Measurements from ENCODE around the gene MAP1LC3A. TPM values are rescaled to one million over a fixed set of nuclear protein-coding genes. Genes with fewer than 3 reads are reported as not detected.

MAP1LC3A gene
- total RNA-seq, 1 donor from 2014 or later, result 6.6 TPM

DNA sequence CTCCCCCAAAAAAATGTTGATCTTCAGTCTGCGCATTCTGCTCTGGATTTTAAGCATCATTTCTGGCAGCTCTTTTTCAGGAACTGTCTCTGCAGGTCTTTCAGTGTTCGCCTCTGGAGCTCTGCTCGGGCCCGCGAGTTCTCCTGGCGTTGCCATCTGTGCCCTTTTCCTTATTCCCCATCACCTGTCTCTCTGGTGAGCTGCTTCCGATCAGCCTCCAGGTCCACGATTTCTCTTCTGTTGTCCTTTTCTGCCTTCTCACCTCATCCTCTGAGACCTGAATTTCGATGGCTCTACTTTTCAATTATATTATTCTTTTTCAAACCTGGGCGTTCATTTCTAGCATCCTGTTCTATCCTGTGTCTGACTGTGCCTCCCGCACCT is 590 bp upstream of the MAP1LC3A start:
- no peaks in the 10 kb centered on the region for H3K36me3 ChIP-seq (ENCODE audit: control insufficient read depth, insufficient read depth, low read length)
- DNase-seq (ENCODE audit: low read depth), result no peak
- TF ChIP-seq, protein P1, sequence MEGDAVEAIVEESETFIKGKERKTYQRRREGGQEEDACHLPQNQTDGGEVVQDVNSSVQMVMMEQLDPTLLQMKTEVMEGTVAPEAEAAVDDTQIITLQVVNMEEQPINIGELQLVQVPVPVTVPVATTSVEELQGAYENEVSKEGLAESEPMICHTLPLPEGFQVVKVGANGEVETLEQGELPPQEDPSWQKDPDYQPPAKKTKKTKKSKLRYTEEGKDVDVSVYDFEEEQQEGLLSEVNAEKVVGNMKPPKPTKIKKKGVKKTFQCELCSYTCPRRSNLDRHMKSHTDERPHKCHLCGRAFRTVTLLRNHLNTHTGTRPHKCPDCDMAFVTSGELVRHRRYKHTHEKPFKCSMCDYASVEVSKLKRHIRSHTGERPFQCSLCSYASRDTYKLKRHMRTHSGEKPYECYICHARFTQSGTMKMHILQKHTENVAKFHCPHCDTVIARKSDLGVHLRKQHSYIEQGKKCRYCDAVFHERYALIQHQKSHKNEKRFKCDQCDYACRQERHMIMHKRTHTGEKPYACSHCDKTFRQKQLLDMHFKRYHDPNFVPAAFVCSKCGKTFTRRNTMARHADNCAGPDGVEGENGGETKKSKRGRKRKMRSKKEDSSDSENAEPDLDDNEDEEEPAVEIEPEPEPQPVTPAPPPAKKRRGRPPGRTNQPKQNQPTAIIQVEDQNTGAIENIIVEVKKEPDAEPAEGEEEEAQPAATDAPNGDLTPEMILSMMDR (IDR thresholded peaks at IDR 0.05; ENCODE audit: insufficient read depth, low read length, severe bottlenecking), result no peak
- H3K4me3 ChIP-seq (ENCODE audit: low read depth, low read length), result peak overlapping the region; percentile 75
- no peak for FAIRE-seq
- no peaks in the 10 kb centered on the region for H3K27me3 ChIP-seq (ENCODE audit: control insufficient read depth, insufficient read depth, low read length)

DNA sequence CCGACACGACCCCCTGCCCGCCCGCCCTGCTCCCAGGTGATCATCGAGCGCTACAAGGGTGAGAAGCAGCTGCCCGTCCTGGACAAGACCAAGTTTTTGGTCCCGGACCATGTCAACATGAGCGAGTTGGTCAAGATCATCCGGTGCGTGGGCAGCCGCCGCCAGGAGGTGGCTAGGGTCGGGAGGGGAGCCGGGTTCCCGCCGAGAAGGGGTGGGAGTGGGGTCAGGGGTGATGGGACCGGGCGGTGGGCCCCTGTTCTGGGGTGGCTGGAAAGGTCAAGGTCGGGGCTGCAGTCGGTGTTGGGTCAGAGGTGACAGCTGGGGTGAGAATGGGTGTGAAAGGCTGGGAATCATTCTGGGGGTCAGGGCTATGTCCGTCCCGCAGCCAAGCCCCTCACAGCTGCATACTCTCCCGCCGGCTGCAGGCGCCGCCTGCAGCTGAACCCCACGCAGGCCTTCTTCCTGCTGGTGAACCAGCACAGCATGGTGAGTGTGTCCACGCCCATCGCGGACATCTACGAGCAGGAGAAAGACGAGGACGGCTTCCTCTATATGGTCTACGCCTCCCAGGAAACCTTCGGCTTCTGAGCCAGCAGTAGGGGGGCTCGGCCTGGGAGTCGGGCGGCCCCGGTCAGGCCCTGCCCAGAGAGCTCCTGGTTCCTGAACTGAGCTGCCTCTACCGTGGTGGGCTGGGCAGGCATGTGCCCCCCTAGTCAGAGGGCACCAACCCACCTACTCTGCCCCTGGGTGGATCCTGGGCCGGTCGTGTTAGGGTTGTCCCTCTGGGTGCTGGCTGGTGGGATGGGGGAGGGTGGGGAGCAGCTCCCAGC is 1.0 kb downstream of the MAP1LC3A start:
- H3K4me3 ChIP-seq (ENCODE audit: low read depth, low read length), result peak overlapping the region; percentile 75
- no peak for FAIRE-seq
- TF ChIP-seq, protein P1 (IDR thresholded peaks at IDR 0.05; ENCODE audit: insufficient read depth, low read length, severe bottlenecking), result no peak
- no peaks in the 10 kb centered on the region for H3K36me3 ChIP-seq (ENCODE audit: control insufficient read depth, insufficient read depth, low read length)
- H3K27me3 ChIP-seq (ENCODE audit: control insufficient read depth, insufficient read depth, low read length), result no peaks in the 10 kb centered on the region
- DNase-seq (ENCODE audit: low read depth), result no peak

- no peak for FAIRE-seq
- no peaks in the 10 kb centered on the region for H3K27me3 ChIP-seq (ENCODE audit: control insufficient read depth, insufficient read depth, low read length)
- TF ChIP-seq, protein P1 (IDR thresholded peaks at IDR 0.05; ENCODE audit: insufficient read depth, low read length, severe bottlenecking), result no peak
- H3K4me3 ChIP-seq (ENCODE audit: low read depth, low read length), result no peak overlapping the region
- no peak for DNase-seq (ENCODE audit: low read depth)
- H3K36me3 ChIP-seq (ENCODE audit: control insufficient read depth, insufficient read depth, low read length), result no peaks in the 10 kb centered on the region
Observed at GRCh38 chr20:34560141-34560523, 1.6 kb downstream of the MAP1LC3A start.

GRCh38 chr20:34560614-34561013 is 2.1 kb downstream of the MAP1LC3A start:
- FAIRE-seq (no peak), DNase-seq (ENCODE audit: low read depth) (no peak)
- TF ChIP-seq, protein P1 (IDR thresholded peaks at IDR 0.05; ENCODE audit: insufficient read depth, low read length, severe bottlenecking), result no peak
- no peaks in the 10 kb centered on the region for H3K36me3 ChIP-seq (ENCODE audit: control insufficient read depth, insufficient read depth, low read length)
- no peak overlapping the region for H3K4me3 ChIP-seq (ENCODE audit: low read depth, low read length)
- no peaks in the 10 kb centered on the region for H3K27me3 ChIP-seq (ENCODE audit: control insufficient read depth, insufficient read depth, low read length)

DNA sequence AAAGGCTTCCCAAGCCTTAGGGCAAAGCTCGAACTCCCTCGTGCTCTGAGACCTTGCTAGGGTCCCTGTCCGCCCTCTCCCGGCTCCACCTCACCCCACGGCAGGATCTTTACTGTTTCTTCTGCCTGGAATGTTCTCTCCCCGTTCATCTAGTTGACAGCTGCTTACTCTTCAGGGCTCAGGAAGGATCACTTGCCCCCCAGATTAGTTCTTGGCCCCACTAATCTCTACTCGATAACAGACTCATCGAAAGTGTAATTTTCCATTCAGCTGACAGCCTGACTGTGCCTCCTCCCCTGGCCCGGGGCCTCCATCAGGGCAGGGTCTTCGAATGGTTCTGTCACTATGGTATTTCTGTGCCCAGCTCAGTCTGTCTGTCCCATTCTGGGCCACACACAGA is 3.1 kb downstream of the MAP1LC3A start:
- no peak overlapping the region for H3K4me3 ChIP-seq (ENCODE audit: low read depth, low read length)
- TF ChIP-seq, protein P1 (IDR thresholded peaks at IDR 0.05; ENCODE audit: insufficient read depth, low read length, severe bottlenecking), result no peak
- no peaks in the 10 kb centered on the region for H3K27me3 ChIP-seq (ENCODE audit: control insufficient read depth, insufficient read depth, low read length)
- no peaks in the 10 kb centered on the region for H3K36me3 ChIP-seq (ENCODE audit: control insufficient read depth, insufficient read depth, low read length)
- DNase-seq (ENCODE audit: low read depth), result no peak
- peak; percentile 70 for FAIRE-seq

GRCh38 chr20:34562641-34563040 is 4.1 kb downstream of the MAP1LC3A start:
- Histone ChIP-seq H3K36me3 (ENCODE audit: control insufficient read depth, insufficient read depth, low read length) (no peaks in the 10 kb centered on the region), H3K4me3 (ENCODE audit: low read depth, low read length) (no peak overlapping the region), H3K27me3 (ENCODE audit: control insufficient read depth, insufficient read depth, low read length) (no peaks in the 10 kb centered on the region)
- no peak for DNase-seq (ENCODE audit: low read depth)
- TF ChIP-seq, protein P1 (IDR thresholded peaks at IDR 0.05; ENCODE audit: insufficient read depth, low read length, severe bottlenecking), result peak; percentile 23
- FAIRE-seq, result no peak
